GM06990 (cell line): Measurements from ENCODE around the gene DNAJC5G.

Source experiments
- DNase-seq: peaks from one replicate; pipeline ENCODE4 v3.0.0-alpha.2; 2011; ENCODE audit not compliant: insufficient read length; ENCODE audit errors: extremely low read depth
- H3K27me3 ChIP-seq: replicated peaks from 2 replicates; pipeline ENCODE4 v1.6.0; 2011; ENCODE audit warnings: low read length; ENCODE audit not compliant: control insufficient read depth, insufficient read depth
- H3K36me3 ChIP-seq: 2 replicates; pipeline ENCODE4 v1.5.1; 2011; ENCODE audit warnings: low read length; ENCODE audit not compliant: control insufficient read depth, insufficient read depth
- H3K4me3 ChIP-seq: replicated peaks from 2 replicates; pipeline ENCODE4 v1.5.1; 2011; ENCODE audit warnings: low read depth, mild to moderate bottlenecking, control low read depth, low read length
- CTCF ChIP-seq: IDR thresholded peaks from 2 replicates; pipeline ENCODE4 v1.5.1; 2011; ENCODE audit warnings: low read length, control low read depth, mild to moderate bottlenecking, inconsistent platforms; ENCODE audit not compliant: insufficient read depth, poor library complexity, severe bottlenecking

The DNAJC5G gene, protein sequence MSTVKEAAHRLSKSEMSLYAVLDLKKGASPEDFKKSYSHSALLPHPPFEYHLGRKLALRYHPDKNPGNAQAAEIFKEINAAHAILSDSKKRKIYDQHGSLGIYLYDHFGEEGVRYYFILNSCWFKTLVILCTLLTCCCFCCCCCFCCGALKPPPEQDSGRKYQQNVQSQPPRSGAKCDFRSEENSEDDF

DNA sequence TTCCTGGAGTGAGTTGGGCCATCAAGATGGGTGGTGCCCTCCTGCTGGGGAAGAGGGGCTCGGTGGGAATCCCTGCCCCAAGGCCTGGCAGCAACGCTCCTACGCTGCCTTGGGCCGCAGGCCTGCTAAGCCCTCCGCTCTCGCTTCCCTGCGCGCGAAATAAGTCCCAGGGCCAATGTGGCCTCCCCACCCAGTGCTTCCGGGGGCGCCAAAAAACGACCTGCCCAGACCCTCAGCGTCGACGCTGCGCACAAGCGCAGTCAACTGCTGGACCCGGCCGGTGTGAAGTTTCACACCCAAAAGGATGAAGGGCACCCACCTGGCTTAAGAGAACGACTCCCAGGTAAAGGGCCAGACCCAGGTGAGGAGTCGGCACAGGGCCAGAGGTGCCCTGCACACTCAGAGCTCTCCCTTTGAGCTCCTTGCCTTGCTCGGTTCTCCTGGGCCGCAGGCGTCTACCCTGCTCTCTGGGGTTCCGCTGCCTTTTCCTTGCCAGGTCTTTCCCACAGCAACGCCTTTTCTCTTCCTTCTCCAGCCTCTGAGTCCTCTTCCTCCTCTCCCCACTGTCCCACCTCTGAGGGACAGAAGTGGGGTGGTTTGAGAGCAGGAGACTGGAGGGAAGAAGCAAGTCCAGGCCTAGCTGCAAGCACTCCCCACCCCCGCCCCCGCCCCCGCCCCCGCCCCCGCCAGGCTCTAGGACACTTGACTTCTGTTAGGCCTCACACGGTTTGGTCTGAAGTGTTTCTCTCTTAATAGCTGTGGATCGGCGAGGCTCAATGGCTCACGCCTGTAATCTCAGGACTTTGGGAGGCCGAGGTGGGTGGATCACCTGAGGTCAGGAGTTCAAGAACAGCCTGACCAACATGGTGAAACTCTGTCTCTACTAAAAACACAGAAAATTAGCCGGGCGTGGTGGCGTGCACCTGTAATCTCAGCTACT lies at the start of gene DNAJC5G:
Gene DNAJC5G (plus strand): TSS at position 223 of the 940 bp plus-strand sequence. CDS start 1,296 bp downstream, outside the sequence.
- Histone ChIP-seq H3K27me3 (no peaks in the 10 kb centered on the region), H3K36me3 (no peaks in the 10 kb centered on the region), H3K4me3 (no peak within 1 kb of the TSS)
- DNase-seq, result no peak
- no peak for TF ChIP-seq CTCF

DNA sequence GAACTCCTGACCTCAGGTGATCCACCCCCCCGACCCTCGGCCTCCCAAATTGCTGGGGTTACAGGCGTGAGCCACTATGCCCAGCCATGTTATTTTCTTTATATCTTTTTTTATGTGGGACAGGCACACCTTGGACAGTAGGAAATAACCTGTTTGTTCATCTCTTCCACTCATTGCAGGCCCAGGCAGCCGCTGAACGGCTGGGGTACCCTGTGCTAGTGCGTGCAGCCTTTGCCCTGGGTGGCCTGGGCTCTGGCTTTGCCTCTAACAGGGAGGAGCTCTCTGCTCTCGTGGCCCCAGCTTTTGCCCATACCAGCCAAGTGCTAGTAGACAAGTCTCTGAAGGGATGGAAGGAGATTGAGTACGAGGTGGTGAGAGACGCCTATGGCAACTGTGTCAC lies 49.7 kb upstream of the DNAJC5G start:
- no peak for TF ChIP-seq CTCF
- Histone ChIP-seq H3K4me3 (no peak overlapping the region), H3K36me3 (peaks cover 44% of the 10 kb centered on the region), H3K27me3 (no peaks in the 10 kb centered on the region)
- no peak for DNase-seq

GRCh38 chr2:27227501-27227900 lies 47.7 kb upstream of the DNAJC5G start:
- no peak for TF ChIP-seq CTCF
- no peak for DNase-seq
- Histone ChIP-seq H3K36me3 (peaks cover 43% of the 10 kb centered on the region), H3K4me3 (no peak overlapping the region), H3K27me3 (no peaks in the 10 kb centered on the region)

DNA sequence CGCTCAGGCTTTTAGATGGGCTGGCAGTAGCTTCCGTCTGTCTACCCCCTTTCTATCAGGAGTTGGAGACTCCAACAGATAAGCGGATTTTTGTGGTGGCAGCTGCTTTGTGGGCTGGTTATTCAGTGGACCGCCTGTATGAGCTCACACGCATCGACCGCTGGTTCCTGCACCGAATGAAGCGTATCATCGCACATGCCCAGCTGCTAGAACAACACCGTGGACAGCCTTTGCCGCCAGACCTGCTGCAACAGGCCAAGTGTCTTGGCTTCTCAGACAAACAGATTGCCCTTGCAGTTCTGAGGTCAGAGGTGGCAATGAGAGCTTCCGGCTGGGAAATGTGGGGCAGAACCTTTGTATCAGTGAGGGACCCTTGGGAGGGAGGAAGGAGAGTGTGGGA lies 43.3 kb upstream of the DNAJC5G start:
- TF ChIP-seq CTCF, result no peak
- Histone ChIP-seq H3K4me3 (no peak overlapping the region), H3K27me3 (no peaks in the 10 kb centered on the region), H3K36me3 (peaks cover 50% of the 10 kb centered on the region)
- no peak for DNase-seq

DNA sequence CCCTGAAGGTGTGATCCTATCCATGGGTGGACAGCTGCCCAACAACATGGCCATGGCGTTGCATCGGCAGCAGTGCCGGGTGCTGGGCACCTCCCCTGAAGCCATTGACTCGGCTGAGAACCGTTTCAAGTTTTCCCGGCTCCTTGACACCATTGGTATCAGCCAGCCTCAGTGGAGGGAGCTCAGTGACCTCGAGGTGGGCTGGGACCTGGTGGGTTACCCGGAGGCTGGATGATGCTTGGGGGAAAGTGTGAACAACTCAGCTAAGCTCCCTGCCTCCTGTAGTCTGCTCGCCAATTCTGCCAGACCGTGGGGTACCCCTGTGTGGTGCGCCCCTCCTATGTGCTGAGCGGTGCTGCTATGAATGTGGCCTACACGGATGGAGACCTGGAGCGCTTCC lies 41.9 kb upstream of the DNAJC5G start:
- no peak for DNase-seq
- H3K36me3 ChIP-seq, result peaks cover 60% of the 10 kb centered on the region
- no peak overlapping the region for H3K4me3 ChIP-seq
- no peak for TF ChIP-seq CTCF
- no peaks in the 10 kb centered on the region for H3K27me3 ChIP-seq
